Glutamatergic neuron (in vitro differentiated cells): ENCODE data around the gene MPL. TPM values are rescaled to one million over a fixed set of nuclear protein-coding genes. Genes with fewer than 3 reads are reported as not detected.
A peak's percentile ranks its signal among the peaks of the same experiment; 100 is the strongest.

Experiments used
- DNase-seq: peaks from one replicate; pipeline ENCODE4 v3.0.0; 2022
- H3K27ac Mint-ChIP-seq: one replicate; pipeline ENCODE4 v1.8.0; 2020; ENCODE audit warnings: mild to moderate bottlenecking, mixed read lengths, inconsistent platforms; ENCODE audit not compliant: unreplicated experiment
- H3K27me3 Mint-ChIP-seq: one replicate; pipeline ENCODE4 v1.8.0; 2020; ENCODE audit warnings: mild to moderate bottlenecking, moderate library complexity, mixed read lengths, inconsistent platforms; ENCODE audit not compliant: unreplicated experiment
- H3K36me3 Mint-ChIP-seq: one replicate; pipeline ENCODE4 v1.8.0; 2020; ENCODE audit warnings: mild to moderate bottlenecking, mixed read lengths, inconsistent platforms; ENCODE audit not compliant: unreplicated experiment
- H3K4me1 Mint-ChIP-seq: one replicate; pipeline ENCODE4 v1.8.0; 2020; ENCODE audit warnings: mild to moderate bottlenecking, low read depth, mixed read lengths, inconsistent platforms; ENCODE audit not compliant: unreplicated experiment
- H3K4me3 Mint-ChIP-seq: one replicate; pipeline ENCODE4 v1.8.0; 2020; ENCODE audit warnings: mild to moderate bottlenecking, mixed read lengths, inconsistent platforms; ENCODE audit not compliant: unreplicated experiment
- H3K9me3 Mint-ChIP-seq: one replicate; pipeline ENCODE4 v1.8.0; 2020; ENCODE audit warnings: mild to moderate bottlenecking, moderate library complexity, mixed read lengths, inconsistent platforms; ENCODE audit not compliant: unreplicated experiment
- total RNA-seq: library from RNA; stranded (reverse); fragmentation: NEBNext Ultra II Directional; extraction: Animal tissue kit (Norgen Biotek cat#: 25700); gene quantifications from one replicate; pipeline ENCODE4 v1.2.1, GENCODE V29; 2021; ENCODE audit not compliant: unreplicated experiment
- TF ChIP-seq, protein P1 (sequence below): fragments of 200-600 bp; sonication (generic); IDR thresholded peaks from one replicate; pipeline ENCODE4 v1.5.0; 2021; ENCODE audit not compliant: partially characterized antibody, unreplicated experiment

The MPL gene
- total RNA-seq, 1 donor from 2014 or later = not detected

- DNase-seq = no peak
- H3K4me3 Mint-ChIP-seq = no peak overlapping the region
- H3K27me3 Mint-ChIP-seq = peaks cover 3% of the 10 kb centered on the region
- no peak overlapping the region for H3K27ac Mint-ChIP-seq
- no peaks in the 10 kb centered on the region for H3K36me3 Mint-ChIP-seq
- TF ChIP-seq, protein P1, sequence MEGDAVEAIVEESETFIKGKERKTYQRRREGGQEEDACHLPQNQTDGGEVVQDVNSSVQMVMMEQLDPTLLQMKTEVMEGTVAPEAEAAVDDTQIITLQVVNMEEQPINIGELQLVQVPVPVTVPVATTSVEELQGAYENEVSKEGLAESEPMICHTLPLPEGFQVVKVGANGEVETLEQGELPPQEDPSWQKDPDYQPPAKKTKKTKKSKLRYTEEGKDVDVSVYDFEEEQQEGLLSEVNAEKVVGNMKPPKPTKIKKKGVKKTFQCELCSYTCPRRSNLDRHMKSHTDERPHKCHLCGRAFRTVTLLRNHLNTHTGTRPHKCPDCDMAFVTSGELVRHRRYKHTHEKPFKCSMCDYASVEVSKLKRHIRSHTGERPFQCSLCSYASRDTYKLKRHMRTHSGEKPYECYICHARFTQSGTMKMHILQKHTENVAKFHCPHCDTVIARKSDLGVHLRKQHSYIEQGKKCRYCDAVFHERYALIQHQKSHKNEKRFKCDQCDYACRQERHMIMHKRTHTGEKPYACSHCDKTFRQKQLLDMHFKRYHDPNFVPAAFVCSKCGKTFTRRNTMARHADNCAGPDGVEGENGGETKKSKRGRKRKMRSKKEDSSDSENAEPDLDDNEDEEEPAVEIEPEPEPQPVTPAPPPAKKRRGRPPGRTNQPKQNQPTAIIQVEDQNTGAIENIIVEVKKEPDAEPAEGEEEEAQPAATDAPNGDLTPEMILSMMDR = no peak
- H3K9me3 Mint-ChIP-seq = peaks cover 5% of the 10 kb centered on the region
- H3K4me1 Mint-ChIP-seq = peaks cover 9% of the 10 kb centered on the region
Measured at GRCh38 chr1:43298055-43298454, 39.6 kb upstream of the MPL start.

DNA sequence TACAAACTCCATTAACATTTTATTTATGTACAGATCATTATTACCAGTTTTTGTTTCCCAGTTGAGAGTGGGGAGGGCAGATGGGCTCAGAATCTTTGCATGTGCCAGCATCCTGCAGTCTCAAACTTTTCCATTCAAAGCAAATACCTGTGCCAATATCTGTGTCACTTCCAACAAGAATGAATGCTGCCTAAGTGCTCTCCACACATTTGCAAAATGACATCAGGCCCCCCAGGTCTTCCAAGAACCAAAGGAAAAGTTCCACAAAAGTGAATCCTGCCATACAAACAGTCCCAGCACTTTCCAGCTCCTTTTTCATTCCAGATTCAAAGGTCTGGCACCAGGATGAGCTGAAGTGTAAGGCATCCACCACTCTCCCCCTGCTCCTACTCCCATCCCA is 38.5 kb upstream of the MPL start:
- H3K4me3 Mint-ChIP-seq = no peak overlapping the region
- peaks cover 5% of the 10 kb centered on the region for H3K9me3 Mint-ChIP-seq
- H3K36me3 Mint-ChIP-seq = no peaks in the 10 kb centered on the region
- peaks cover 6% of the 10 kb centered on the region for H3K4me1 Mint-ChIP-seq
- TF ChIP-seq, protein P1 = no peak
- no peak overlapping the region for H3K27ac Mint-ChIP-seq
- DNase-seq = no peak
- H3K27me3 Mint-ChIP-seq = peaks cover 3% of the 10 kb centered on the region

GRCh38 chr1:43300378-43301094 is 37.1 kb upstream of the MPL start, which contains the start of gene TIE1:
TIE1 (plus strand) TSS chr1:43300982; CDS start chr1:43301072, 90 bp downstream.
- peaks cover 12% of the 10 kb centered on the region for H3K4me1 Mint-ChIP-seq
- H3K4me3 Mint-ChIP-seq = no peak within 1 kb of the TSS
- H3K27ac Mint-ChIP-seq = no peak within 1 kb of the TSS
- TF ChIP-seq, protein P1 = no peak
- DNase-seq = no peak
- H3K27me3 Mint-ChIP-seq = peaks cover 7% of the 10 kb centered on the region
- H3K9me3 Mint-ChIP-seq = peaks cover 5% of the 10 kb centered on the region
- H3K36me3 Mint-ChIP-seq = no peaks in the 10 kb centered on the region

- Mint-ChIP-seq H3K27me3 (peaks cover 7% of the 10 kb centered on the region), H3K4me1 (peaks cover 13% of the 10 kb centered on the region), H3K27ac (no peak overlapping the region), H3K4me3 (peak overlapping the region; percentile 26), H3K36me3 (peaks cover 10% of the 10 kb centered on the region), H3K9me3 (peaks cover 7% of the 10 kb centered on the region)
- TF ChIP-seq, protein P1 = no peak
- DNase-seq = no peak
Measured at GRCh38 chr1:43302201-43302600, 35.4 kb upstream of the MPL start.

DNA sequence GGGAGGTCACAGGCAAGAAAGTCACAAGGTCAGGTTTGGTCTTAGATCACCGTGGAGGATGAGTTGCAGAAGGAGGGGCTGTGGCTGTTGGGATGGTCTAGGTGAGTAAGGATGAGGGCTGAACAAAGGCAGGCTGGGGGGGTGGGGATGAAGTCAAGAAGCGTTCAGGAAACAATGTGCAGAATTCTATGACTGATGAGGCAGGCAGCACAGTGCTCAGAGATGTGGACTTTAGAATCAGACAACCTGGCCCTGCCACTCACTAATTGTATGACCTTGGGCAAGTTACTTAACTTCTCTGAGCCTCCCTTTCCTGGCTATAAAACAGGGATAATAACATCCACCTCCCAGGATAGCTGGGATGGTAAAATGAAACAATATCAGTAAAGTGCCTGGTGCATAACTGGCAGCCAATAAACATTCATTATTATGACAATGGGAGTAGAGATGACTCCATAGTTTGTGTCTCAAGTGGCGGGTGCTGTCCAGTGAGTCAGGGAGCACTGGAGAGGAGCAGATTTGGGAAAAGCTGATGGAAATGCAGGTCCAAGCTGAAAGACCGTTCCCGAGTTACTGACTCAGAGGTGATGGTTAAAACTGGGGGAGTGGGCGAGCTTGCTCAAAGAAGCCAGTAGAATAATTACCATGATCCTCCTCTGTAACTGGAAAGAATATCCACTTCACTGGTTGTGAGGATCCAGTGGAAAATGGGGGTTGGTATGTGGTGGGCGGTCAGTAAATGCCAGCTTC is 34.7 kb upstream of the MPL start:
- TF ChIP-seq, protein P1 = no peak
- H3K27ac Mint-ChIP-seq = no peak overlapping the region
- H3K27me3 Mint-ChIP-seq = peaks cover 7% of the 10 kb centered on the region
- H3K9me3 Mint-ChIP-seq = peaks cover 7% of the 10 kb centered on the region
- H3K4me3 Mint-ChIP-seq = no peak overlapping the region
- H3K36me3 Mint-ChIP-seq = peaks cover 10% of the 10 kb centered on the region
- DNase-seq = no peak
- H3K4me1 Mint-ChIP-seq = peaks cover 13% of the 10 kb centered on the region
